GM12878 (cell line): ENCODE results near the gene PDGFA. TPM values are rescaled to one million over a fixed set of nuclear protein-coding genes. Genes with fewer than 3 reads are reported as not detected.

Experiments used
- ATAC-seq: fragments of 200-7000 bp; cut with Tn5 transposase; 3 replicates; pipeline ENCODE4 v1.9.1; 2020; ENCODE audit warnings: mild to moderate bottlenecking, moderate library complexity
- BruUV-seq: library from RNA; stranded (reverse); fragments of 400-500 nt; replicated peaks from 2 replicates; lab custom pipeline; 2021; lab: Mats Ljungman, UMichigan
- CTCF ChIA-PET: fragments of 300-600 bp; sonication (Branson Sonifier 250); formaldehyde crosslinking; extraction: SDS; loops from one replicate; lab custom pipeline; 2021; ENCODE audit warnings: inconsistent platforms; lab: Yijun Ruan, JAX
- POLR2A ChIA-PET: fragments of 350-600 bp; formaldehyde crosslinking; extraction: SDS; loops from one replicate; lab custom pipeline; 2021; ENCODE audit warnings: inconsistent platforms; lab: Charles Lee
- RAD21 ChIA-PET: fragments of 300-600 bp; sonication (Branson Sonifier 250); formaldehyde crosslinking; loops from one replicate; lab custom pipeline; 2023; ENCODE audit warnings: antibody characterized with exemption; ENCODE audit not compliant: unreplicated experiment; lab: Charles Lee
- SMC1A ChIA-PET: fragments of 300-600 bp; sonication (Branson Sonifier 250); formaldehyde crosslinking; loops from one replicate; lab custom pipeline; 2023; ENCODE audit not compliant: unreplicated experiment, uncharacterized antibody; lab: Charles Lee
- DNase-seq: peaks from one replicate; pipeline ENCODE4 v3.0.0-alpha.2; 2011; ENCODE audit warnings: low read depth, low spot score
- FAIRE-seq: peaks from 3 replicates; lab custom pipeline; 2011; peaks lifted over from hg19 to GRCh38; lab: Jason Lieb, UNC
- H2AFZ ChIP-seq: 2 replicates; pipeline ENCODE4 v1.6.0; 2011; ENCODE audit warnings: low read depth, low read length, control low read depth; ENCODE audit not compliant: control insufficient read depth
- H3K27ac ChIP-seq: 2 replicates; pipeline ENCODE4 v1.5.1; 2011; ENCODE audit warnings: control low read depth; ENCODE audit not compliant: control insufficient read depth, insufficient read depth
- H3K27me3 ChIP-seq, 2 experiments: replicated peaks in 1 of 2; 2 replicates each; pipeline versions ENCODE4 v1.6.0 to v1.6.1; 2011; ENCODE audit warnings: low read length in 1 of 2; ENCODE audit not compliant: control insufficient read depth in 2 of 2, insufficient read depth in 2 of 2
- H3K36me3 ChIP-seq, 2 experiments: 2 replicates each; pipeline ENCODE4 v1.5.1; 2011; ENCODE audit warnings: low read length in 1 of 2; ENCODE audit not compliant: control insufficient read depth in 2 of 2, insufficient read depth in 2 of 2
- H3K4me1 ChIP-seq: 2 replicates; pipeline ENCODE4 v1.6.1; 2011; ENCODE audit warnings: mild to moderate bottlenecking, low read length, moderate library complexity, mixed read lengths; ENCODE audit not compliant: control insufficient read depth, insufficient read depth
- H3K4me2 ChIP-seq: 2 replicates; pipeline ENCODE4 v1.6.0; 2011; ENCODE audit warnings: control low read depth; ENCODE audit not compliant: control insufficient read depth, insufficient read depth
- H3K4me3 ChIP-seq: fragments of 200-600 bp; sonication (generic); 2 replicates; pipeline ENCODE4 v1.5.1; 2016
- H3K79me2 ChIP-seq: 2 replicates; pipeline ENCODE4 v1.6.0; 2011; ENCODE audit warnings: low read length; ENCODE audit not compliant: control insufficient read depth, insufficient read depth
- H3K9ac ChIP-seq: 2 replicates; pipeline ENCODE4 v1.8.0; 2011; ENCODE audit warnings: low read length, control low read depth, mixed read lengths; ENCODE audit not compliant: control insufficient read depth, insufficient read depth
- H3K9me3 ChIP-seq: replicated peaks from 3 replicates; pipeline ENCODE4 v1.5.1; 2011; ENCODE audit warnings: mild to moderate bottlenecking, low read length; ENCODE audit not compliant: control insufficient read depth, insufficient read depth
- H4K20me1 ChIP-seq: 2 replicates; pipeline ENCODE4 v1.6.0; 2011; ENCODE audit not compliant: control insufficient read depth, insufficient read depth
- BMI1 ChIP-seq: fragments of 450-650 bp; IDR thresholded peaks from 2 replicates; pipeline ENCODE4 v1.6.1; 2016; ENCODE audit warnings: mild to moderate bottlenecking, moderate library complexity, borderline replicate concordance
- EGR1 ChIP-seq, 2 experiments: IDR thresholded peaks; 1 replicate in 1 of 2; 2 replicates in 1 of 2; pipeline ENCODE4 v1.6.1; 2011 to 2012; ENCODE audit warnings: low read depth in 2 of 2, low read length in 2 of 2, borderline replicate concordance in 1 of 2, mild to moderate bottlenecking in 1 of 2, moderate library complexity in 1 of 2
- MYB ChIP-seq: fragments of 150-350 bp; IDR thresholded peaks from 2 replicates; pipeline ENCODE4 v1.6.1; 2014; ENCODE audit warnings: mild to moderate bottlenecking, low read depth, low read length, borderline replicate concordance
- RUNX3 ChIP-seq: IDR thresholded peaks from 2 replicates; pipeline ENCODE4 v1.6.1; 2012; ENCODE audit warnings: low read length, inconsistent platforms
- ZNF622 ChIP-seq: fragments of 450-650 bp; IDR thresholded peaks from 2 replicates; pipeline ENCODE4 v1.6.1; 2017; ENCODE audit warnings: mild to moderate bottlenecking, inconsistent platforms
- WGBS: methylation state at CpG from one replicate; pipeline ENCODE4 v1.1.6; 2016; ENCODE audit warnings: low lambda C conversion rate; ENCODE audit not compliant: insufficient replicate concordance, insufficient coverage; ENCODE audit errors: missing lambda C conversion rate; 5-methylcytosine and 5-hydroxymethylcytosine counted together
- in situ Hi-C: fragments of 300-500 bp; cut with MboI; formaldehyde crosslinking; loops from 9 replicates; pipeline ENCODE4 v1.14.3; 2018; ENCODE audit warnings: mixed read lengths
- intact Hi-C: fragments of 100-400 bp; cut with micrococcal nuclease; formaldehyde crosslinking; loops from one replicate; pipeline ENCODE4 v1.14.2; 2022; ENCODE audit not compliant: unreplicated experiment
- polyA plus RNA-seq, 11 experiments: library from polyadenylated mRNA; depleted of rRNA in 4 of 11; unstranded in 6 of 11; stranded (reverse) in 5 of 11; fragments of >200 nt; fragmentation: Nextera tagmentation in 4 of 11; fragmentation: Illumina TruSeq in 1 of 11; extraction: Ambion mirVana in 4 of 11; extraction: Trizol in 1 of 11; gene quantifications; 1 replicate in 1 of 11; 2 replicates in 10 of 11; pipeline versions ENCODE4 v1.2.1 to v1.2.3, GENCODE V29; 2011 to 2016; ENCODE audit warnings: inconsistent platforms in 2 of 11, missing spikeins in 2 of 11, low read depth in 1 of 11
- total RNA-seq, 4 experiments: library from RNA; depleted of rRNA in 3 of 4; stranded (reverse); fragments of >200 nt in 3 of 4; fragmentation: Illumina TruSeq in 1 of 4; extraction: Trizol in 1 of 4; gene quantifications; 2 replicates each; pipeline versions ENCODE4 v1.2.1 to v1.2.3, GENCODE V29; 2013 to 2021
- TF ChIP-seq, protein P1 (sequence below): IDR thresholded peaks from 2 replicates; pipeline ENCODE4 v1.6.1; 2012; ENCODE audit warnings: low read depth, low read length, improper control_type of control experiment
- TF ChIP-seq, protein P2 (sequence below): fragments of 450-650 bp; formaldehyde crosslinking; IDR thresholded peaks from 2 replicates; pipeline ENCODE4 v1.5.0; 2022; ENCODE audit warnings: mild to moderate bottlenecking, missing genetic modification characterization
- TF ChIP-seq, protein P3 (sequence below): IDR thresholded peaks from 2 replicates; pipeline ENCODE4 v1.6.1; 2012; ENCODE audit warnings: improper control_type of control experiment, low read depth, low read length; ENCODE audit not compliant: insufficient replicate concordance

PDGFA gene
- total and polyA plus RNA-seq, 10 of the 15 experiments (the other 5 are each of a cell fraction or from before 2014, with no cell fraction given), result 2.5 to 10.0 (median 5.6) TPM

DNA sequence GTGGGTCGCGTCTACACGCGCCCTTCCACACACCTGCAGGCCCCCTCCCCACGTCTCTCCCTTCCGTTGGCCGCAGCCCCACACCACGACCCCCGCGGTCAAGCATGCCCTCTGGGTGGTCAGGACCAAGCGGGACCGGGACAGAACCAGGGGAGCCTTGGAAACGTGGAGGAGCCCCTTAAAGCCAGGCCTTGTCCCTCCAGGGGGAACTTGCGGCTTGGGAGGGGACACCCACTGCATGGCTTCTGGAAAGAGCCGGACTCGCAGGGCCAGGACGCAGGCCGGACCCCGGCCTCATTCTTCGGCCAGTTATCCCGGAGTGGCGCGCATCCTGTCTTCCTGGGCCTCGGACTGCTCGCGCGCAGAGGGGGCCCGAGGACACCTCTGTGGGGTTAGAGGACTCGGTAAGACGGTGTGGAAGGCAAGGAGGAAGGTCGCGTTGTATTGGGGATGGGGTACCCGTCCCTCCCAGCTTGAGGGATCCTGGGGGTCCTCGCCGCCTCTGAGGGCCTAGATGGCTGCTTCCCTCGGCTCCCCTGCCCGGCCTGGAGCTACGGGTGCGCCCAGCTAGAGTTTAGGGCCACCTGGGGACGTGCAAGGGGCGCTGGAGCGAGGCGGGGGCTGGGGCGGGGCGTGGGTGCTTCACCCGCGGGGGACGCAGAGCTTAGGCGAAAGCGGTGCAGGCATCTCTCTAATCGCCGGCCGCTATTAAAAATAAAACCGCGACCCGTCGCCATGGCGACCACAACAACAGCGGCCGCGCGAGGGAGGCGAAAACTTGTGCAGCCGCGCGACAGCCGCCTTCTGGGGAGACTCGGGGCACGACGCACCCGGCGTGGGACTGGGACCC is 1.8 kb upstream of the PDGFA start:
- CTCF ChIA-PET, result interaction anchor here (0.6 to 1.3 kb wide), 2 partner anchors 19 to 72 kb away, joined by 3 read pairs; no protein-coding TSS in a partner anchor
- Histone ChIP-seq H3K9me3 (no peaks in the 10 kb centered on the region), H3K36me3 (no peaks in the 10 kb centered on the region), H3K4me3 (peak overlapping the region; percentile 45; the same call in 1 of the 2 replicates), H3K9ac (no peak overlapping the region), H3K79me2 (no peaks in the 10 kb centered on the region), H3K4me2 (peak overlapping the region; percentile 69), H2AFZ (no peak overlapping the region), H3K4me1 (peaks cover 16% of the 10 kb centered on the region), H4K20me1 (no peaks in the 10 kb centered on the region), H3K27me3 (peaks cover 2 to 3% of the 10 kb centered on the region in 2 experiments), H3K27ac (no peak overlapping the region)
- in situ Hi-C loops, result loop anchor here (5.0 kb wide), 1 partner anchor 66 kb away; no protein-coding TSS in a partner anchor
- 20% methylated on average over 70 of the region's 72 CpGs for WGBS
- DNase-seq, result no peak
- no peak for FAIRE-seq
- no TSS peak for BruUV-seq
- POLR2A ChIA-PET, result no interaction called here
- intact Hi-C loops, result loop anchor here (10.0 kb wide), 2 partner anchors 197 to 353 kb away; partner anchors contain the start of gene GET4
- ATAC-seq, result peak; percentile 35
- RAD21 ChIA-PET, result interaction anchor here (0.6 to 2.3 kb wide), 6 partner anchors 11 to 451 kb away, joined by 3 to 11 read pairs (median 3); no protein-coding TSS in a partner anchor
- TF ChIP-seq MYB, result no peak
- TF ChIP-seq, protein P1, sequence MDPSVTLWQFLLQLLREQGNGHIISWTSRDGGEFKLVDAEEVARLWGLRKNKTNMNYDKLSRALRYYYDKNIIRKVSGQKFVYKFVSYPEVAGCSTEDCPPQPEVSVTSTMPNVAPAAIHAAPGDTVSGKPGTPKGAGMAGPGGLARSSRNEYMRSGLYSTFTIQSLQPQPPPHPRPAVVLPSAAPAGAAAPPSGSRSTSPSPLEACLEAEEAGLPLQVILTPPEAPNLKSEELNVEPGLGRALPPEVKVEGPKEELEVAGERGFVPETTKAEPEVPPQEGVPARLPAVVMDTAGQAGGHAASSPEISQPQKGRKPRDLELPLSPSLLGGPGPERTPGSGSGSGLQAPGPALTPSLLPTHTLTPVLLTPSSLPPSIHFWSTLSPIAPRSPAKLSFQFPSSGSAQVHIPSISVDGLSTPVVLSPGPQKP, result no peak
- TF ChIP-seq, protein P2, sequence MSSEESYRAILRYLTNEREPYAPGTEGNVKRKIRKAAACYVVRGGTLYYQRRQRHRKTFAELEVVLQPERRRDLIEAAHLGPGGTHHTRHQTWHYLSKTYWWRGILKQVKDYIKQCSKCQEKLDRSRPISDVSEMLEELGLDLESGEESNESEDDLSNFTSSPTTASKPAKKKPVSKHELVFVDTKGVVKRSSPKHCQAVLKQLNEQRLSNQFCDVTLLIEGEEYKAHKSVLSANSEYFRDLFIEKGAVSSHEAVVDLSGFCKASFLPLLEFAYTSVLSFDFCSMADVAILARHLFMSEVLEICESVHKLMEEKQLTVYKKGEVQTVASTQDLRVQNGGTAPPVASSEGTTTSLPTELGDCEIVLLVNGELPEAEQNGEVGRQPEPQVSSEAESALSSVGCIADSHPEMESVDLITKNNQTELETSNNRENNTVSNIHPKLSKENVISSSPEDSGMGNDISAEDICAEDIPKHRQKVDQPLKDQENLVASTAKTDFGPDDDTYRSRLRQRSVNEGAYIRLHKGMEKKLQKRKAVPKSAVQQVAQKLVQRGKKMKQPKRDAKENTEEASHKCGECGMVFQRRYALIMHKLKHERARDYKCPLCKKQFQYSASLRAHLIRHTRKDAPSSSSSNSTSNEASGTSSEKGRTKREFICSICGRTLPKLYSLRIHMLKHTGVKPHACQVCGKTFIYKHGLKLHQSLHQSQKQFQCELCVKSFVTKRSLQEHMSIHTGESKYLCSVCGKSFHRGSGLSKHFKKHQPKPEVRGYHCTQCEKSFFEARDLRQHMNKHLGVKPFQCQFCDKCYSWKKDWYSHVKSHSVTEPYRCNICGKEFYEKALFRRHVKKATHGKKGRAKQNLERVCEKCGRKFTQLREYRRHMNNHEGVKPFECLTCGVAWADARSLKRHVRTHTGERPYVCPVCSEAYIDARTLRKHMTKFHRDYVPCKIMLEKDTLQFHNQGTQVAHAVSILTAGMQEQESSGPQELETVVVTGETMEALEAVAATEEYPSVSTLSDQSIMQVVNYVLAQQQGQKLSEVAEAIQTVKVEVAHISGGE (CRISPR knock-in tag), result no peak
- peak in 1 of 2 experiments; percentile 47; a peak in 2 of 3 replicates for TF ChIP-seq EGR1 (IDR thresholded peaks at IDR 0.05; ENCODE audit: borderline replicate concordance in 1 of 2, low read depth in 2 of 2, low read length in 2 of 2)
- TF ChIP-seq RUNX3, result peak; percentile 59; the same call in 1 of the 2 replicates
- TF ChIP-seq, protein P3, sequence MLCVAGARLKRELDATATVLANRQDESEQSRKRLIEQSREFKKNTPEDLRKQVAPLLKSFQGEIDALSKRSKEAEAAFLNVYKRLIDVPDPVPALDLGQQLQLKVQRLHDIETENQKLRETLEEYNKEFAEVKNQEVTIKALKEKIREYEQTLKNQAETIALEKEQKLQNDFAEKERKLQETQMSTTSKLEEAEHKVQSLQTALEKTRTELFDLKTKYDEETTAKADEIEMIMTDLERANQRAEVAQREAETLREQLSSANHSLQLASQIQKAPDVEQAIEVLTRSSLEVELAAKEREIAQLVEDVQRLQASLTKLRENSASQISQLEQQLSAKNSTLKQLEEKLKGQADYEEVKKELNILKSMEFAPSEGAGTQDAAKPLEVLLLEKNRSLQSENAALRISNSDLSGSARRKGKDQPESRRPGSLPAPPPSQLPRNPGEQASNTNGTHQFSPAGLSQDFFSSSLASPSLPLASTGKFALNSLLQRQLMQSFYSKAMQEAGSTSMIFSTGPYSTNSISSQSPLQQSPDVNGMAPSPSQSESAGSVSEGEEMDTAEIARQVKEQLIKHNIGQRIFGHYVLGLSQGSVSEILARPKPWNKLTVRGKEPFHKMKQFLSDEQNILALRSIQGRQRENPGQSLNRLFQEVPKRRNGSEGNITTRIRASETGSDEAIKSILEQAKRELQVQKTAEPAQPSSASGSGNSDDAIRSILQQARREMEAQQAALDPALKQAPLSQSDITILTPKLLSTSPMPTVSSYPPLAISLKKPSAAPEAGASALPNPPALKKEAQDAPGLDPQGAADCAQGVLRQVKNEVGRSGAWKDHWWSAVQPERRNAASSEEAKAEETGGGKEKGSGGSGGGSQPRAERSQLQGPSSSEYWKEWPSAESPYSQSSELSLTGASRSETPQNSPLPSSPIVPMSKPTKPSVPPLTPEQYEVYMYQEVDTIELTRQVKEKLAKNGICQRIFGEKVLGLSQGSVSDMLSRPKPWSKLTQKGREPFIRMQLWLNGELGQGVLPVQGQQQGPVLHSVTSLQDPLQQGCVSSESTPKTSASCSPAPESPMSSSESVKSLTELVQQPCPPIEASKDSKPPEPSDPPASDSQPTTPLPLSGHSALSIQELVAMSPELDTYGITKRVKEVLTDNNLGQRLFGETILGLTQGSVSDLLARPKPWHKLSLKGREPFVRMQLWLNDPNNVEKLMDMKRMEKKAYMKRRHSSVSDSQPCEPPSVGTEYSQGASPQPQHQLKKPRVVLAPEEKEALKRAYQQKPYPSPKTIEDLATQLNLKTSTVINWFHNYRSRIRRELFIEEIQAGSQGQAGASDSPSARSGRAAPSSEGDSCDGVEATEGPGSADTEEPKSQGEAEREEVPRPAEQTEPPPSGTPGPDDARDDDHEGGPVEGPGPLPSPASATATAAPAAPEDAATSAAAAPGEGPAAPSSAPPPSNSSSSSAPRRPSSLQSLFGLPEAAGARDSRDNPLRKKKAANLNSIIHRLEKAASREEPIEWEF, result no peak
- TF ChIP-seq ZNF622, result no peak
- peak; percentile 93 for TF ChIP-seq BMI1
- SMC1A ChIA-PET, result no interaction called here
